M059J (cell line): ENCODE measurements around the gene JPH3. TPM values are rescaled to one million over a fixed set of nuclear protein-coding genes. Genes with fewer than 3 reads are reported as not detected.
"Not testable (repeated sequence)": the region's sequence is repeated elsewhere in the genome, so short reads cannot be mapped to it uniquely, and the experiment has no call there.

Experiments used
- DNase-seq: peaks from one replicate; pipeline ENCODE4 v3.0.0-alpha.2; 2012; ENCODE audit warnings: low read depth
- total RNA-seq: library from RNA; depleted of rRNA; stranded (reverse); fragments of >200 nt; shearing (Covaris generic); gene quantifications from 2 replicates; pipeline ENCODE4 v1.2.3, GENCODE V29; 2014

JPH3 gene
- total RNA-seq, 1 experiment from 2014 or later, result 0.05 TPM

GRCh38 chr16:87575027-87575804 is 27.1 kb upstream of the JPH3 start:
- no peak for DNase-seq

- no peak for DNase-seq
Measured at GRCh38 chr16:87576171-87576570, 26.1 kb upstream of the JPH3 start.

GRCh38 chr16:87578142-87578930 is 24.0 kb upstream of the JPH3 start:
- not testable (repeated sequence) for DNase-seq

DNA sequence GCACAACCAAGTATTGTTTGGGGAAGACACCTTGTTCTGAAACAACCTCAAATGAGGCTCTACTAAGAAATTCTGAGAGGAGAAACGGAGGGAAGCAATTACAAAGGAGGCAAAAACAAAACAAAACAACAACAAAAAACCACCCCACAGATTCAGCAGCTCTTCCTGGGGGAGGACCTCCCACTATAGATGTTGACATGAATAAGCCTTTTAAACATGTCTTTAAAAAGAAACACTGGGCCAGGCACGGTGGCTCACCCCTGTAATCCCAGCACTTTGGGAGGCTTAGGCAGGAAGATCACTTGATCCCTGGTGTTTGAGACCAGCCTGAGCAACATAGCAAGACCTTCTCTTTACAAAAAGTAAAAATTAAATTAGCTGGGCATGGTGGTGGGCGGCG is 22.6 kb upstream of the JPH3 start:
- no peak for DNase-seq

DNA sequence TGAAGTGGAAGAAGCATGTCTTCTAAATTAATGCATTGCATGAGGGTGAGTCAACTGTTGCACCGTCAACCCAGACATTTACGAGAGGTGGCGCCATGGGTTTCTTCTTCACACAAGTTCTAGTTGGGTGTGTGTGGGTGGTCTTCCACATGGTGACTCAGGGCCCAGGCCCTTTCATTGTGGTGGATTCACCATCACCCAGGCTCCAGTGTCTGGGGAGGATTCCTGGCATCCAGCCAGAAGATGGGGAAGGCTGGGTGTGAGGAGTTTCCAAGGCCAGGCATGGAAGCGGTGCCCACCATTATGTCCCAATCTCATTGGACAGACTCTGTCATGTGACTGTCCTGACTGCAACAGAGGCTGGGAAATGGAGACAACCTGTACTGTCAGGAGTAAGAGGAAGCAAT is 21.4 kb upstream of the JPH3 start:
- peak; percentile 90 for DNase-seq

GRCh38 chr16:87581857-87582215 is 20.5 kb upstream of the JPH3 start:
- DNase-seq, result peak; percentile 98

DNA sequence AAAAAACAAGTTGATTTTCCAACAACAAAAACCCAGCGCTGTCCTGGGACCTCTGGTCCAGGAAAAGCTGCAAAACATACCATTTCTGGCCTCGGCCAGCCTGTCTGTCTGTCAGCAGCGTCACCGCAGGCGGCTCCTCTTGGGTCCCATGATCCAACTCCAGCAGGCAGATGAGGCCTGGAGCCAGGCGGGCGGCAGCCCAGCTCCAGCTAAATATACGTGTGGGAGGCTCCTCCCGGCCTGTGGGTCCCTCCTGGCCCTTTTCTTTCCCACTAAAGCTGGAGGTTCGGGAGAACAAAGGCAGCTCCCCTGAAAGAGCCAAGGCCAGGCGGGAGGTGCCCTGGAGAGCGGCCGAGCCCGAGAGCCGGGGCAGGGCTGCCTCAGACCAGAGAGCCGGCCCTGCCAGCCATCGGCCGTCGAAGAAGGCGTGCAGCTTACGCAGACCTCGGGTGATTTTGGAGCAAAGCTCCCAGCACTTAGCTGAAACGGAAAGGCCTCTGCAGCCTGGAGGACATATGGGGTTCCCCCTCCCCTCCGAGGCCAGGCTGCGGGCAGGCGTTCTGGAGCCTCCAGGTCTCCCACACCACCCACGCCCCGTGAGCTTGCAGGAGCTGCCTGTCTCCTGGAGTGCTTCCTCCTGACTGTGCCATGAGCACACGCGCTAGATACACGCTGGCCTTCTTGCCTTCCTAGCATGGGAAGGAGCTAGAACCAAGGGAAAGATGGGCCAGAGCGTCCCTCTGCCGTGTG is 19.9 kb upstream of the JPH3 start:
- DNase-seq, result peak; percentile 82

DNA sequence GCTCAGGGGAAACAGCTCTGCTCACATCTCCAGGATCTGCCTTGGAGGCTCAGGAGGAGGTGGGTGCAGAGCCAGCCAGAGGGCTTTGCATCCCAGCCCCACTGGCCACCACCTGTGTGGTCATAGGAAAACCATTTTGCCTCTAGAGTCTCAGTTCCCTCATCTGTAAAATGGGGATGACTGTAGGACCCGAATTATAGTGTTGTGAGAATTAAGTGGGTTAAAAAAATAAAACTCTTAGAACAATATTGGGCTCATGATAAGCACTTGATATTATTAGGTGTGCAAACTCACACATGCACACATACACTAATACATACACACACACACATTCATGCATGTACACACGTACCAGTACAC is 19.4 kb upstream of the JPH3 start:
- DNase-seq, result no peak

DNA sequence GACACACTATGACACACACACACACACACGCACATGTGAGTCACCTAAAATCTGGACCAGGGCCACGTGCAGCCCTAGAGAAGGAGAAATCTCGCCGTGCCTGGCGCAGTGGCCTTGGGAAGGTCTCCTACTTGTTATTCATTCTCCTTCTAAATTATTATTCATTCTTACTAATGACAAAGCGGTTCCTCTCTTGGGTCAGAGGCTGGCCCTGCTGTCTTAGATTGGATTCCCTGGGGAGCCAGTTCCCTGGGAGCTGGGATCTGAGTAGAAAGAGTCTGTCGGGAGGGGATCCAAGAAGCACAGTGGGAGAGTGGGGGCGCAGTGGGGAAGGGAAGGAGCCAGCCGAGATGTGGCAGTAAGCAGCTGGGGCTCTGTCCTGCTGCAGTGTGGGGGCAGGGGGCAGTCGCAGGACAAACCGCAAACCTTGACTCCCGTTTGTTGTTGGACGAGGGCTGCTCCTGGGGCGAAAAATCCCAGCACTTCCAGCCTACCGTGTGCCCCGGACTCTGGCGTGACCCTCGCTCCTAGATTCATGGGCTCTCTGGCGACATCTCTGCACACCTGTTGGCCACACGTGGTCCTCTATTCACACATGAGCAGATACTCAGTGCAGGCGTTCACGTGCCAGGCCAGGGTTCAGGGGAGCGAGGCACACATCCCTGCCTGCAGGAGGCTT is 18.7 kb upstream of the JPH3 start:
- DNase-seq, result peak; percentile 43

DNA sequence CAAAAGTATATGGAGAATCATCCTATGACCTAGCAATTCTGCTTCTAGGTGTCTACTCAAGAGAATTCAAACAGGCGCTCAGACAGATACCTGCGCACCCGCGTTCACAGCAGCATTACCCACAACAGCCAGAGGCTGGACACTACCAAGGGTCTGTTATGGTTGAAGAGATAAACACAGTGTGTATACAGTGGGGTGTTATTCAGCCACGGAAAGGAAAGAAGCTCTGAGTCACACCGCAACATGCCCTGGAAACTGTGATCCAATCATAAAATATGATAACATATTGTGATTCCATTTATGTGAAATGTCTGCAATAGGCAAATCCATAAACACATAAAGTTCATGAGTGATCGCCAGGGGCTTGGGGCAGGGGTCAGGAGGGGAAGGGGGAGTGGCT is 18.0 kb upstream of the JPH3 start:
- peak; percentile 38 for DNase-seq

- DNase-seq, result no peak
Measured at GRCh38 chr16:87584975-87585374, 17.3 kb upstream of the JPH3 start.

DNA sequence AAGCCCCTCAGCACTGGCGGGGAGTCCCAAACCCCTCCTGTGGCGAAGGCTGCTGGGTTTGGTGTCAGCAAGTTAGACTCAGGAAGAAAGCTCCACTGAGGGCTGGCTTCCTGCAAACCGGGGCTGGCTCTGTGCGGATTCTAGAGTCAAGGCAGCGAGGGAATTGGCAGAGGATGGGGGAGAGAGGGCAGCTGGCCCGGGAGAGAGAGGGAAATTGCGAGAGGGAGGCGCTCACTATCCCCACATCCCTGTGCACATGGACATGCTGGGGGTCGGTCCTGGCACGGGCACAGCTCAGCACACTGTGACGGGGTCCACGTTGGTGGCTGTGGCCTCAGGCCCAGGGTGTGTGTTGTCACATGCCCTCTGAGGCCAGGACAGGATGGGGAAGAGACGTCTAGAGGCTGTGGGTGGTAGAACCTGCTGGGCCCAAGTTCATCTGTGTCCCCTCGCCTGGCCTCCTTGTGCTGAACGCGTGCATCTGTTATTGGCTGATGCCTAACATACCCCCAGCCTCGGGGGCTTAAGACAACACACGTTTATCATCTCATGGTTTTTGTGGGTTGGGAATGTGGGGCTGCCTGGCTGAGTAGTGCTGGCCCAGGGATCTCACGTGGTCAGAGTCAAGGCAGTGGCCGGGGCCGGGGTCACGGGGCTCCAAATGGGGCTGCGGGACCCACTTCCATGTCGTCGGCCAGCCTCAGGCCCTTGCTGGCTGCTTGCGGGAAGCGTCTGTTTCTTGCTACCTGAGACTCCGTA is 16.7 kb upstream of the JPH3 start:
- DNase-seq, result no peak

GRCh38 chr16:87586201-87586782 is 16.0 kb upstream of the JPH3 start:
- DNase-seq, result no peak

GRCh38 chr16:87587636-87588035 is 14.7 kb upstream of the JPH3 start:
- no peak for DNase-seq

GRCh38 chr16:87592018-87592712 is 10.1 kb upstream of the JPH3 start:
- DNase-seq, result no peak

- no peak for DNase-seq
Measured at GRCh38 chr16:87593710-87594258, 8.5 kb upstream of the JPH3 start.

DNA sequence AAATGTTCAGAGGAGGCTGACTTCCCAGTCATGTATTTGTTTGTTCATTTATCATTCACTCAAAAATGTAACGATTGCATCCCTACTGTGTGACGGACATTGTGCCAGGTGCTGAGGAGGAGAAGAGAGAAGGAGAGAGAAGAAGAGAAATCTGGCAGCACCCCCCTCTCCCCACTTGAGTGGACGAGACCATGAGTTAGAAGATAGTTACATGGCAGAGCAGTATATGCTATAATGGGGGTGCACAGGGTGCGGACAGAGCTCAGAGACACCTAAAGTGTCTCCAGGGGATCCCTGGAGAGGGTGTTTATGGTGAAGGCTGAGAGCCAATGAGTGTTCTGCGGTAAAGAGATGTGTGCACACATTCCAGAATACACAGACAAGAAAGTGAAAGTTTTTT is 6.6 kb upstream of the JPH3 start:
- no peak for DNase-seq

GRCh38 chr16:87597324-87597830 is 4.9 kb upstream of the JPH3 start:
- DNase-seq, result no peak

- peak; percentile 44 for DNase-seq
Measured at GRCh38 chr16:87598431-87598830, 3.9 kb upstream of the JPH3 start.

DNA sequence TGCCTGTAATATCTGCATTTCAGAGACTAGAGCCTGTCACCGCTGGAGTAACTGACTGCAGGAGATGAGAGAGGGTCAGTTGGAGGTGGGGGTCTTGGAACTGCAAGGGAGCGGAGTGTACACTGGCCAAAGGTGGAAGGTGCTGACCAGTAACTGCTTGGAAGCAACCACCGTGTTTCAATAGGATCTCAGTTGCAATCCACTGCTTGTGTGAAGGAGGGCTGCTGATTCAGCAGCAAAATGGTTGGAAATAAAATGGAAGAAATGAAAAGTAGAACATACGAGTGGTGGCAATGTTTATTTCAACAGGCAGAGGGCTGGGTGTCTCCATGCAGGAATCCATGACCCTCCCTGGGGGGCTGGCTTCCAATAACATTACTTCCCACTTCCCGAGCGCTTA is 2.1 kb upstream of the JPH3 start:
- no peak for DNase-seq
